ENCODE data around the gene FARS2. TPM values are rescaled to one million over a fixed set of nuclear protein-coding genes. Genes with fewer than 3 reads are reported as not detected.

The FARS2 gene
- polyA plus RNA-seq, 4 donors, result 19.6 to 21.8 (median 20.5) TPM

GRCh38 chr6:5248302-5249098 lies 12.8 kb upstream of the FARS2 start:
- DNase-seq (ENCODE audit: low read depth in 4 of 4, low spot score in 3 of 4), result no peak

GRCh38 chr6:5249451-5250122 lies 11.7 kb upstream of the FARS2 start:
- no peak for DNase-seq (ENCODE audit: low read depth in 4 of 4, low spot score in 3 of 4)

GRCh38 chr6:5250451-5250850 lies 10.9 kb upstream of the FARS2 start:
- no peak for DNase-seq (ENCODE audit: low read depth in 4 of 4, low spot score in 3 of 4)

- DNase-seq (ENCODE audit: low read depth in 4 of 4, low spot score in 3 of 4), result no peak
Measured at GRCh38 chr6:5250911-5251310, 10.4 kb upstream of the FARS2 start.

- no peak for DNase-seq (ENCODE audit: low read depth in 4 of 4, low spot score in 3 of 4)
Measured at GRCh38 chr6:5256952-5257351, 4.4 kb upstream of the FARS2 start.

GRCh38 chr6:5257400-5257799 lies 3.9 kb upstream of the FARS2 start:
- no peak for DNase-seq (ENCODE audit: low read depth in 4 of 4, low spot score in 3 of 4)

GRCh38 chr6:5259428-5259827 lies 1.9 kb upstream of the FARS2 start:
- no peak for DNase-seq (ENCODE audit: low read depth in 4 of 4, low spot score in 3 of 4)

- peak in 2 of 4 donors; percentile 25 for DNase-seq (ENCODE audit: low read depth in 4 of 4, low spot score in 3 of 4)
Measured at GRCh38 chr6:5260111-5260620, 1.1 kb upstream of the FARS2 start.

- DNase-seq (ENCODE audit: low read depth in 4 of 4, low spot score in 3 of 4), result no peak
Measured at GRCh38 chr6:5261545-5262109, 314 bp downstream of the FARS2 start.

- no peak for DNase-seq (ENCODE audit: low read depth in 4 of 4, low spot score in 3 of 4)
Measured at GRCh38 chr6:5266423-5266822, 5.1 kb downstream of the FARS2 start.

- no peak for DNase-seq (ENCODE audit: low read depth in 4 of 4, low spot score in 3 of 4)
Measured at GRCh38 chr6:5270093-5270680, 8.9 kb downstream of the FARS2 start.

- DNase-seq (ENCODE audit: low read depth in 4 of 4, low spot score in 3 of 4), result no peak
Measured at GRCh38 chr6:5271926-5272325, 10.6 kb downstream of the FARS2 start.

GRCh38 chr6:5274231-5274630 lies 12.9 kb downstream of the FARS2 start:
- no peak for DNase-seq (ENCODE audit: low read depth in 4 of 4, low spot score in 3 of 4)

- DNase-seq (ENCODE audit: low read depth in 4 of 4, low spot score in 3 of 4), result no peak
Measured at GRCh38 chr6:5275497-5275896, 14.2 kb downstream of the FARS2 start.

- no peak for DNase-seq (ENCODE audit: low read depth in 4 of 4, low spot score in 3 of 4)
Measured at GRCh38 chr6:5276581-5276980, 15.3 kb downstream of the FARS2 start.

- DNase-seq (ENCODE audit: low read depth in 4 of 4, low spot score in 3 of 4), result no peak
Measured at GRCh38 chr6:5277589-5277988, 16.3 kb downstream of the FARS2 start.

- no peak for DNase-seq (ENCODE audit: low read depth in 4 of 4, low spot score in 3 of 4)
Measured at GRCh38 chr6:5278047-5278446, 16.7 kb downstream of the FARS2 start.

- no peak for DNase-seq (ENCODE audit: low read depth in 4 of 4, low spot score in 3 of 4)
Measured at GRCh38 chr6:5278565-5279120, 17.3 kb downstream of the FARS2 start.

- DNase-seq (ENCODE audit: low read depth in 4 of 4, low spot score in 3 of 4), result no peak
Measured at GRCh38 chr6:5279891-5280338, 18.6 kb downstream of the FARS2 start.

- DNase-seq (ENCODE audit: low read depth in 4 of 4, low spot score in 3 of 4), result no peak
Measured at GRCh38 chr6:5280920-5281319, 19.6 kb downstream of the FARS2 start.

GRCh38 chr6:5282191-5282623 lies 20.9 kb downstream of the FARS2 start:
- no peak for DNase-seq (ENCODE audit: low read depth in 4 of 4, low spot score in 3 of 4)
